GM12872 (cell line): ENCODE results near the gene KRTAP20-3.

Source experiments
- TF ChIP-seq, protein P1 (sequence below): IDR thresholded peaks from 3 replicates; pipeline ENCODE4 v1.5.1; 2011; ENCODE audit warnings: low read depth, mild to moderate bottlenecking, low read length, moderate library complexity; ENCODE audit not compliant: insufficient read depth

KRTAP20-3 gene

DNA sequence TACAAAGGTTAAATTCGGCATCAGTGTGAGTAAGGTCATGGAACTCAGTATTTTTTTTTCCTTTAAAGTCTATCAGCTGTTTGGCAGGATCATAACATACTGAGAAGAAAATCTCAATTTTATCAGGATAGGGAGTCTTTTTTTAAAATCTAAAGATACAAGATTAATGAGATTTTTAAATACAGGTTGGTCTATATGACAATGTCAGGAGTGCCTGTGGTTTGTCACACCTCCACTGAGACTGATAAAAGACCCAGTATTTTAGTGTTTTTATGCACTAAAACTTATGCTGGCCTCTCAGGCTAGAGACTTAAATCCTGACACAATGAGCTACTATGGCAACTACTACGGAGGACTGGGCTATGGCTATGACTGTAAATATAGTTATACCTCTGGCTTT, at the start of gene KRTAP20-3:
KRTAP20-3 (plus strand) TSS at position 301 of the 400 bp plus-strand sequence.
- TF ChIP-seq, protein P1, sequence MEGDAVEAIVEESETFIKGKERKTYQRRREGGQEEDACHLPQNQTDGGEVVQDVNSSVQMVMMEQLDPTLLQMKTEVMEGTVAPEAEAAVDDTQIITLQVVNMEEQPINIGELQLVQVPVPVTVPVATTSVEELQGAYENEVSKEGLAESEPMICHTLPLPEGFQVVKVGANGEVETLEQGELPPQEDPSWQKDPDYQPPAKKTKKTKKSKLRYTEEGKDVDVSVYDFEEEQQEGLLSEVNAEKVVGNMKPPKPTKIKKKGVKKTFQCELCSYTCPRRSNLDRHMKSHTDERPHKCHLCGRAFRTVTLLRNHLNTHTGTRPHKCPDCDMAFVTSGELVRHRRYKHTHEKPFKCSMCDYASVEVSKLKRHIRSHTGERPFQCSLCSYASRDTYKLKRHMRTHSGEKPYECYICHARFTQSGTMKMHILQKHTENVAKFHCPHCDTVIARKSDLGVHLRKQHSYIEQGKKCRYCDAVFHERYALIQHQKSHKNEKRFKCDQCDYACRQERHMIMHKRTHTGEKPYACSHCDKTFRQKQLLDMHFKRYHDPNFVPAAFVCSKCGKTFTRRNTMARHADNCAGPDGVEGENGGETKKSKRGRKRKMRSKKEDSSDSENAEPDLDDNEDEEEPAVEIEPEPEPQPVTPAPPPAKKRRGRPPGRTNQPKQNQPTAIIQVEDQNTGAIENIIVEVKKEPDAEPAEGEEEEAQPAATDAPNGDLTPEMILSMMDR: no peak

DNA sequence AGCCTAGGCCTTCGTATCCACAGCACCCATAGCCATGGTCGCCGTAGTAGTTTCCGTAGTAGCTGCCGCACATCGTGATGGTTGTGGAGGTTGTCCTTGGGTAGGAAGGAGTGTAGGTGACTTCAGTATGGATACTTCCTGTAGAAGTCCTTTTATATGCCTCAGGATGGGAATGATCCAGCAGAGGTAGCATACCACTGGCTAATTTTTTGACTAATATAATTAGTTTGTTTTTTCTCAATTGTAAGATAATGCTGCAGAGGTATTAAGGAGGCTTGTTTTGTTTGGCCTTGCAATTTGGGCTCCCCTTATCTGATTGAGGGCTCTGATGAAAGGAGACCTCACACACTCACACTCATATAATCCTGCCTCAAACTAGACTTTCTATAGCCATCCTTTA, 43.9 kb upstream of the KRTAP20-3 start, which contains the start of gene KRTAP6-2:
KRTAP6-2 (minus strand) TSS at position 101 of the 400 bp plus-strand sequence; CDS start at position 73, 28 bp downstream.
- TF ChIP-seq, protein P1: no peak

DNA sequence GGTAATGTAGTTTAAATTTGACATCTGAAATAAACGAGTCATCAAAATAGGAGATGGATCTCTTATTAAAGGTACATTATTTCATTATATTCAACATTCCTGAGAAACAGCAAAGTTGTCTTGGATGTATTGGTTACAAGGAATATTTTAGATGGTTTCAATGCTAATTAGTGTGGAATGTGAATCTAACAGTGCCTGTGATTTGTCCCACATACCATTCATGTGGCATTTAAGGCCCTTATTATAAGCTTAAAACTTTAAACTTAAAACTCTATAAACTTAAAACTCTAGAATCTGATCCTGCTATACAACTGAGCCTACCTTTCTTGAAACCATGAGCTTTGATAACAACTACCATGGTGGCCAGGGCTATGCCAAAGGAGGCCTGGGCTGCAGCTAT, 41.9 kb upstream of the KRTAP20-3 start, which contains the start of gene KRTAP22-1:
KRTAP22-1 (plus strand) TSS at position 301 of the 400 bp plus-strand sequence.
- TF ChIP-seq, protein P1: no peak

DNA sequence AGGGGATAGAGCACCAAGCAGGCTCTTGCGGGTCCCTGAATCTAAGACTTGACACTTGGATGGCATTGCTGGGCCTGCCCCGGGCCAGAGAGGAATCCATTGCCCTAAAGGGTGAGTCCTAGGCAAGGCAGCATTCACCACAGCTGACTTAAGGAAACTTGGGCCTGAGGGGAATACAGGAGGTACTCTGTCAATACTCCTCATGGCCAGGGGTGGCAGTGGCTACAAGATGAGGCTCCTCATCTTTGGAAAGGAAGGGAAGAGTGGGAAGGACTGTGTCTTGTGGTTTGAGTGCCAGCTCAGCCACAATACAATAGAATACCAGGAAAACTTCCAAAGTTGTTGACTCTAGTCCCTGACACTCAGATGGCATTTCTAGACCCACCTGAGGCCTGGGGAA, 36.7 kb upstream of the KRTAP20-3 start:
- TF ChIP-seq, protein P1: no peak

DNA sequence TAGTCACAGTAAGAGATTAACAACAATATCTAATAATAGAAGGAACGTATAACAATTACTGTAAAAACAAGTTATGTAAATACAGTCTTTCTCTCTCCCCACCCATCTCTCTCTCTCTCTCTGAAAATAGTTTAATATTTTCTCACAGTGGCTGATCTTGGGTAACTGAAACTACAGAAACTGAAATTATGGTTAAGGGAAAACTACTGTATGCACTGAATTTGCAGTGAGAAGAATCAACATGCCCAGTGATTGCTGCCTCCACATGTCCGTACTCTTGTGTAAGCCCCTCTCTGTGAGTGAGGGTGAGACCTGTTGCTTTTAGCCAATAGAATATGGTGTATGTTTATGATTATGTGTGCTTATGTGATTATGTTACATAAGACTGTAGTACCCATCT, 30.5 kb upstream of the KRTAP20-3 start:
- TF ChIP-seq, protein P1: no peak

DNA sequence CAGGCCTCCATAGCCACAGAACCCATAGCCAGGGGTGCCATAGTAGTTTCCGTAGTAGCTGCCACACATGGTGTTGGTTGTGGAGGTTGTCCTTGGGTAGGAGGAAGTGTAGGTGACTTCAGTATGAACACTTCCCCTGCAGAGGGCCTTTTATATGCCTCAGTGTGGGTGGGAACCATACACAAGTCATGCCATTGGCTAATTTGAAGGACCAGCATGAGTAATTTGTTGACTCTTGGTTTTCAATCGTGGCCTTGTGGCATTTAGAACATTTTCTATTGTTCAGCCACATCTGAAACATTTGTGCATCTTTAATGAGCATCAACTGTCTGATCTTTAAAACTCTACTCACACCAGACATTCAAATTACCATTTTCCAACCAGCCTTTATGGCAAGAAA, 28.8 kb upstream of the KRTAP20-3 start, which contains the start of gene KRTAP6-1:
KRTAP6-1 (minus strand) TSS at position 95 of the 400 bp plus-strand sequence; CDS start at position 69, 26 bp downstream.
- TF ChIP-seq, protein P1: no peak

DNA sequence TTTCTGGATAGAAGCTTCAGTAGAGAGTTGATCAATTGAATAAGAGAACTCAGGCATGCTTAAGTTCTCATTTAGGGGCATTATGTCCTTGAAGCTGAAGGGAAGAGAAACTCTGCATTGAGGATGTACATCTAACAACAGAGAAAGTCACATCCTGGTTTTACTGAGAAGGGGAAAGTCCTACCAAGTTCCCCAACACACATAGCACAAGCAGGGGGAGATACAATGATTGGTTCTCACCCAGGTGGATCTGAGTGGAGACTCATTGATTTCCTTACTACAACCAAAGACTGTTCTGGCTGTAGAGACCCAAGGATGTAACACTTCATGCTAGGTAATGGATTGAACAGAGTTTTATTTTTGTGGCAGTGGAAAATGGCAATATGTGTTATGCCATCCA, 27.5 kb upstream of the KRTAP20-3 start:
- TF ChIP-seq, protein P1: no peak
